Measurements from ENCODE around the gene RAB11FIP3.
"Not testable (repeated sequence)": the region's sequence is repeated elsewhere in the genome, so short reads cannot be mapped to it uniquely, and the experiment has no call there.

RAB11FIP3 gene

GRCh38 chr16:502179-502943 lies 76.9 kb downstream of the RAB11FIP3 start:
- no peak overlapping the region for H3K27ac ChIP-seq (ENCODE audit: low read depth, low read length)
- no peaks in the 10 kb centered on the region for H3K27me3 ChIP-seq (ENCODE audit: control insufficient read depth, insufficient read depth, low read length)
- H3K4me1 ChIP-seq (ENCODE audit: control insufficient read depth, insufficient read depth, low read length): no peaks in the 10 kb centered on the region
- peaks cover 6% of the 10 kb centered on the region for H3K36me3 ChIP-seq (ENCODE audit: control insufficient read depth, insufficient read depth, low read length)
- H3K4me3 ChIP-seq (ENCODE audit: low read length): no peak overlapping the region
- H3K9ac ChIP-seq (ENCODE audit: low read length): no peak overlapping the region

GRCh38 chr16:503150-504071 lies 78.0 kb downstream of the RAB11FIP3 start:
- Histone ChIP-seq H3K9ac (ENCODE audit: low read length) (no peak overlapping the region), H3K4me1 (ENCODE audit: control insufficient read depth, insufficient read depth, low read length) (no peaks in the 10 kb centered on the region), H3K27me3 (ENCODE audit: control insufficient read depth, insufficient read depth, low read length) (no peaks in the 10 kb centered on the region), H3K36me3 (ENCODE audit: control insufficient read depth, insufficient read depth, low read length) (peaks cover 6% of the 10 kb centered on the region), H3K4me3 (ENCODE audit: low read length) (no peak overlapping the region), H3K27ac (ENCODE audit: low read depth, low read length) (no peak overlapping the region)

GRCh38 chr16:505479-506245 lies 80.2 kb downstream of the RAB11FIP3 start:
- Histone ChIP-seq H3K4me1 (ENCODE audit: control insufficient read depth, insufficient read depth, low read length) (no peaks in the 10 kb centered on the region), H3K36me3 (ENCODE audit: control insufficient read depth, insufficient read depth, low read length) (peaks cover 6% of the 10 kb centered on the region)

GRCh38 chr16:506246-506546 lies 80.7 kb downstream of the RAB11FIP3 start:
- no peaks in the 10 kb centered on the region for H3K4me1 ChIP-seq (ENCODE audit: control insufficient read depth, insufficient read depth, low read length)
- no peak overlapping the region for H3K9ac ChIP-seq (ENCODE audit: low read length)
- H3K36me3 ChIP-seq (ENCODE audit: control insufficient read depth, insufficient read depth, low read length): peaks cover 6% of the 10 kb centered on the region
- H3K4me3 ChIP-seq (ENCODE audit: low read length): no peak overlapping the region
- H3K27ac ChIP-seq (ENCODE audit: low read depth, low read length): no peak overlapping the region
- H3K27me3 ChIP-seq (ENCODE audit: control insufficient read depth, insufficient read depth, low read length): no peaks in the 10 kb centered on the region

More at GRCh38 chr16:505479-506245, 80.2 kb downstream of the RAB11FIP3 start:
- H3K27ac ChIP-seq (ENCODE audit: low read depth, low read length): no peak overlapping the region
- H3K27me3 ChIP-seq (ENCODE audit: control insufficient read depth, insufficient read depth, low read length): no peaks in the 10 kb centered on the region
- no peak overlapping the region for H3K4me3 ChIP-seq (ENCODE audit: low read length)
- H3K9ac ChIP-seq (ENCODE audit: low read length): no peak overlapping the region

- not testable (repeated sequence) for H3K4me3 ChIP-seq (ENCODE audit: low read length); H3K27ac ChIP-seq (ENCODE audit: low read depth, low read length); H3K9ac ChIP-seq (ENCODE audit: low read length); H3K27me3 ChIP-seq (ENCODE audit: control insufficient read depth, insufficient read depth, low read length); H3K36me3 ChIP-seq (ENCODE audit: control insufficient read depth, insufficient read depth, low read length); H3K4me1 ChIP-seq (ENCODE audit: control insufficient read depth, insufficient read depth, low read length)
Measured at GRCh38 chr16:507527-507926, 82.1 kb downstream of the RAB11FIP3 start.

GRCh38 chr16:507996-508395 lies 82.5 kb downstream of the RAB11FIP3 start:
- Histone ChIP-seq H3K36me3 (ENCODE audit: control insufficient read depth, insufficient read depth, low read length) (peaks cover 6% of the 10 kb centered on the region), H3K9ac (ENCODE audit: low read length) (no peak overlapping the region), H3K4me3 (ENCODE audit: low read length) (no peak overlapping the region), H3K27me3 (ENCODE audit: control insufficient read depth, insufficient read depth, low read length) (no peaks in the 10 kb centered on the region), H3K4me1 (ENCODE audit: control insufficient read depth, insufficient read depth, low read length) (no peaks in the 10 kb centered on the region), H3K27ac (ENCODE audit: low read depth, low read length) (no peak overlapping the region)

GRCh38 chr16:508884-509736 lies 83.7 kb downstream of the RAB11FIP3 start:
- peak overlapping the region; percentile 21 for H3K9ac ChIP-seq (ENCODE audit: low read length)
- H3K27ac ChIP-seq (ENCODE audit: low read depth, low read length): no peak overlapping the region
- no peak overlapping the region for H3K4me3 ChIP-seq (ENCODE audit: low read length)
- H3K27me3 ChIP-seq (ENCODE audit: control insufficient read depth, insufficient read depth, low read length): no peaks in the 10 kb centered on the region
- H3K4me1 ChIP-seq (ENCODE audit: control insufficient read depth, insufficient read depth, low read length): no peaks in the 10 kb centered on the region
- peaks cover 6% of the 10 kb centered on the region for H3K36me3 ChIP-seq (ENCODE audit: control insufficient read depth, insufficient read depth, low read length)

- Histone ChIP-seq H3K27me3 (ENCODE audit: control insufficient read depth, insufficient read depth, low read length) (no peaks in the 10 kb centered on the region), H3K4me3 (ENCODE audit: low read length) (no peak overlapping the region), H3K9ac (ENCODE audit: low read length) (no peak overlapping the region), H3K4me1 (ENCODE audit: control insufficient read depth, insufficient read depth, low read length) (no peaks in the 10 kb centered on the region), H3K36me3 (ENCODE audit: control insufficient read depth, insufficient read depth, low read length) (peaks cover 6% of the 10 kb centered on the region), H3K27ac (ENCODE audit: low read depth, low read length) (no peak overlapping the region)
Measured at GRCh38 chr16:510066-510825, 84.8 kb downstream of the RAB11FIP3 start.

- no peak overlapping the region for H3K4me3 ChIP-seq (ENCODE audit: low read length)
Measured at GRCh38 chr16:512802-513201, 87.4 kb downstream of the RAB11FIP3 start.

GRCh38 chr16:513950-514349 lies 88.5 kb downstream of the RAB11FIP3 start:
- Histone ChIP-seq H3K4me1 (ENCODE audit: control insufficient read depth, insufficient read depth, low read length) (no peaks in the 10 kb centered on the region), H3K27ac (ENCODE audit: low read depth, low read length) (no peak overlapping the region), H3K9ac (ENCODE audit: low read length) (no peak overlapping the region), H3K27me3 (ENCODE audit: control insufficient read depth, insufficient read depth, low read length) (no peaks in the 10 kb centered on the region), H3K36me3 (ENCODE audit: control insufficient read depth, insufficient read depth, low read length) (no peaks in the 10 kb centered on the region), H3K4me3 (ENCODE audit: low read length) (no peak overlapping the region)

More at GRCh38 chr16:512802-513201, 87.4 kb downstream of the RAB11FIP3 start:
- no peak overlapping the region for H3K27ac ChIP-seq (ENCODE audit: low read depth, low read length)
- no peaks in the 10 kb centered on the region for H3K27me3 ChIP-seq (ENCODE audit: control insufficient read depth, insufficient read depth, low read length)
- H3K36me3 ChIP-seq (ENCODE audit: control insufficient read depth, insufficient read depth, low read length): no peaks in the 10 kb centered on the region
- no peak overlapping the region for H3K9ac ChIP-seq (ENCODE audit: low read length)
- H3K4me1 ChIP-seq (ENCODE audit: control insufficient read depth, insufficient read depth, low read length): no peaks in the 10 kb centered on the region
